ENCODE data around the gene MBOAT2. TPM values are rescaled to one million over a fixed set of nuclear protein-coding genes. Genes with fewer than 3 reads are reported as not detected.

Gene MBOAT2
- polyA plus RNA-seq, 1 donor from 2014 or later: 205 TPM

DNA sequence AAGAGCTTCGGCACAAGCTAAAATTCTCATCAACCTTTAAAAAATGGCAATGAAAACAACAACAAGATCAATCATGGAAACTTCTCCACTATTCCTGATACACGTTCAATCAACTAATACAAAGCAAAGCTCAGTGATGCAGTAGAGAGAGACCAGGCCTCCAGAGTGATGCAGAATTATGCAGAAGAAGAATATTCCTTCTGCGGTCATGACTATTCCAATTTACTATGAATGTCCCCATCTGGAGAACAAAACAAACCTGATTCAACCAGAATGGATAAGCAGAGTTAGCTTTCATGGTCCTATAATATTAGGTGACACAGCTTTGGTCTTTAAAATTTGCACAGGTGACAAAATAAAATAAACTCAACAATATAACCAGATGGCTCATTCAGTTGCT, 12.5 kb upstream of the MBOAT2 start:
- H3F3A ChIP-seq (ENCODE audit: insufficient read depth, low read length, poor library complexity, severe bottlenecking): no peaks in the 10 kb centered on the region
- TF ChIP-seq SMC3 (conservative IDR thresholded peaks at IDR 0.05; ENCODE audit: poor library complexity) (no peak), TAF1 (IDR thresholded peaks at IDR 0.05; ENCODE audit: low read depth) (no peak)
- no peaks in the 10 kb centered on the region for H3K36me3 ChIP-seq (ENCODE audit: insufficient read depth, low read length)

DNA sequence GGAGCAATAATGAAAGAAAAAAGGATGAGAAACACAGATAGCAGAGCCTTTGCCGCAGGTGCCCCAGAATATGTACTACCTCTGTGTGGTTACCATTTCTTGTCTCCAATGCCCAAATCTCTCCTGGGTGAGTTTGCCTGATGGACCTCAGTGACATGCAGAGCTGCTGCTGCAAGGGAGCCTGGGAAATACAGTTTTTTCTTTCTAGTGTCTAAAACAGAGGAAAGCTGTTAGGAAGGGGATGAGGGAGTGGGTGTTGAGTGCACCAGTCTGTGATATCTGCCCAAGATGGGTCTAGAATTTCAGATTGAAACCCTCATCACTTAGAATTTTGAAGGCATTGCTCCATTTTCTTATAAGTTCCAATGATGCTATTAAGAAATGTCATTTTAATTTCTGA, 9.9 kb upstream of the MBOAT2 start:
- H3K79me2 ChIP-seq (replicated peaks; ENCODE audit: insufficient read depth, low read length): no peaks in the 10 kb centered on the region
- H3K9ac ChIP-seq (ENCODE audit: low read length): no peak overlapping the region
- H3K27me3 ChIP-seq (ENCODE audit: insufficient read depth, low read depth, low read length): no peaks in the 10 kb centered on the region
- H3K9me3 ChIP-seq (ENCODE audit: low read length): no peaks in the 10 kb centered on the region
- no peak for TF ChIP-seq POLR2AphosphoS5 (IDR thresholded peaks at IDR 0.05)
- TF ChIP-seq SMC3 (conservative IDR thresholded peaks at IDR 0.05; ENCODE audit: poor library complexity): no peak
- TF ChIP-seq REST (IDR thresholded peaks at IDR 0.05; ENCODE audit: borderline replicate concordance): no peak
- TF ChIP-seq EZH2 (IDR thresholded peaks at IDR 0.05; ENCODE audit: borderline replicate concordance, insufficient read depth, low read length, poor library complexity, severe bottlenecking): no peak
- no peak for TF ChIP-seq EP300 (conservative IDR thresholded peaks at IDR 0.05; ENCODE audit: poor library complexity, severe bottlenecking)
- no peak for TF ChIP-seq MXI1 (conservative IDR thresholded peaks at IDR 0.05; ENCODE audit: poor library complexity, severe bottlenecking)
- TF ChIP-seq, protein P1, sequence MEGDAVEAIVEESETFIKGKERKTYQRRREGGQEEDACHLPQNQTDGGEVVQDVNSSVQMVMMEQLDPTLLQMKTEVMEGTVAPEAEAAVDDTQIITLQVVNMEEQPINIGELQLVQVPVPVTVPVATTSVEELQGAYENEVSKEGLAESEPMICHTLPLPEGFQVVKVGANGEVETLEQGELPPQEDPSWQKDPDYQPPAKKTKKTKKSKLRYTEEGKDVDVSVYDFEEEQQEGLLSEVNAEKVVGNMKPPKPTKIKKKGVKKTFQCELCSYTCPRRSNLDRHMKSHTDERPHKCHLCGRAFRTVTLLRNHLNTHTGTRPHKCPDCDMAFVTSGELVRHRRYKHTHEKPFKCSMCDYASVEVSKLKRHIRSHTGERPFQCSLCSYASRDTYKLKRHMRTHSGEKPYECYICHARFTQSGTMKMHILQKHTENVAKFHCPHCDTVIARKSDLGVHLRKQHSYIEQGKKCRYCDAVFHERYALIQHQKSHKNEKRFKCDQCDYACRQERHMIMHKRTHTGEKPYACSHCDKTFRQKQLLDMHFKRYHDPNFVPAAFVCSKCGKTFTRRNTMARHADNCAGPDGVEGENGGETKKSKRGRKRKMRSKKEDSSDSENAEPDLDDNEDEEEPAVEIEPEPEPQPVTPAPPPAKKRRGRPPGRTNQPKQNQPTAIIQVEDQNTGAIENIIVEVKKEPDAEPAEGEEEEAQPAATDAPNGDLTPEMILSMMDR (IDR thresholded peaks at IDR 0.05; ENCODE audit: poor library complexity, severe bottlenecking): no peak
- TF ChIP-seq TAF1 (IDR thresholded peaks at IDR 0.05; ENCODE audit: low read depth): no peak
- TF ChIP-seq RAD21 (conservative IDR thresholded peaks at IDR 0.05): no peak
- no peak overlapping the region for H2AFZ ChIP-seq (ENCODE audit: low read depth, low read length)
- no peaks in the 10 kb centered on the region for H3F3A ChIP-seq (ENCODE audit: insufficient read depth, low read length, poor library complexity, severe bottlenecking)
- no peak overlapping the region for H3K4me2 ChIP-seq (ENCODE audit: low read length)
- no peak overlapping the region for H3K27ac ChIP-seq (ENCODE audit: low read length)
- no peak overlapping the region for H3K4me3 ChIP-seq (ENCODE audit: low read length)
- H4K20me1 ChIP-seq (ENCODE audit: insufficient read depth): no peaks in the 10 kb centered on the region
- no peaks in the 10 kb centered on the region for H3K9me2 ChIP-seq (ENCODE audit: insufficient read depth, low read length)
- H3K36me3 ChIP-seq (ENCODE audit: insufficient read depth, low read length): no peaks in the 10 kb centered on the region

More for the DNA sequence above, 12.5 kb upstream of the MBOAT2 start:
- no peaks in the 10 kb centered on the region for H3K9me2 ChIP-seq (ENCODE audit: insufficient read depth, low read length)
- H3K27me3 ChIP-seq (ENCODE audit: insufficient read depth, low read depth, low read length): no peaks in the 10 kb centered on the region
- no peak overlapping the region for H3K4me3 ChIP-seq (ENCODE audit: low read length)
- no peak overlapping the region for H2AFZ ChIP-seq (ENCODE audit: low read depth, low read length)
- H3K4me2 ChIP-seq (ENCODE audit: low read length): no peak overlapping the region
- H3K9me3 ChIP-seq (ENCODE audit: low read length): no peaks in the 10 kb centered on the region
- H4K20me1 ChIP-seq (ENCODE audit: insufficient read depth): no peaks in the 10 kb centered on the region
- H3K9ac ChIP-seq (ENCODE audit: low read length): no peak overlapping the region
- no peaks in the 10 kb centered on the region for H3K79me2 ChIP-seq (replicated peaks; ENCODE audit: insufficient read depth, low read length)
- H3K27ac ChIP-seq (ENCODE audit: low read length): no peak overlapping the region

DNA sequence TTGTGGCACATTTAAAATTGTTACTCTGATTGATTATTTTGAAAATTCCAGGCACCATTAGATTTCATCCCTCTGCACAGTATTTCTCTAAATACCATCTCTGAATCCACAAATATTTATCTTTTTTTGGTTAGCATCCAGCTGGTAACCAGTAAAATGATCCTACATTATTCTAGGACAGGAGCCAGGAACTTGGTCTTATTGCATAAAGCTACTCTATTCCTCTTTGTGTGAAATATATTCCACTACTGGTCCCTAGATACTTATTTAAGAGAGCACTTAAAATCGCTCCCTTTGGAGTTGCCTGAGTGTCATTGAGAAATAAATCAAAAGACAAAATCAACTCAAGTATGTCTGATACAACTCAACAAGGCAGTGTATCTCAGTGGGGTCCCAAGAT, 7.4 kb upstream of the MBOAT2 start:
- H3F3A ChIP-seq (ENCODE audit: insufficient read depth, low read length, poor library complexity, severe bottlenecking): no peaks in the 10 kb centered on the region
- H4K20me1 ChIP-seq (ENCODE audit: insufficient read depth): no peaks in the 10 kb centered on the region
- H3K27me3 ChIP-seq (ENCODE audit: insufficient read depth, low read depth, low read length): no peaks in the 10 kb centered on the region
- H3K9me3 ChIP-seq (ENCODE audit: low read length): no peaks in the 10 kb centered on the region
- H3K9me2 ChIP-seq (ENCODE audit: insufficient read depth, low read length): no peaks in the 10 kb centered on the region
- no peaks in the 10 kb centered on the region for H3K36me3 ChIP-seq (ENCODE audit: insufficient read depth, low read length)
- no peak overlapping the region for H2AFZ ChIP-seq (ENCODE audit: low read depth, low read length)
- H3K9ac ChIP-seq (ENCODE audit: low read length): no peak overlapping the region
- no peak overlapping the region for H3K4me2 ChIP-seq (ENCODE audit: low read length)
- H3K27ac ChIP-seq (ENCODE audit: low read length): no peak overlapping the region
- H3K79me2 ChIP-seq (replicated peaks; ENCODE audit: insufficient read depth, low read length): no peaks in the 10 kb centered on the region
- TF ChIP-seq MXI1 (conservative IDR thresholded peaks at IDR 0.05; ENCODE audit: poor library complexity, severe bottlenecking) (no peak), RAD21 (conservative IDR thresholded peaks at IDR 0.05) (no peak), TAF1 (IDR thresholded peaks at IDR 0.05; ENCODE audit: low read depth) (no peak), POLR2AphosphoS5 (IDR thresholded peaks at IDR 0.05) (no peak), REST (IDR thresholded peaks at IDR 0.05; ENCODE audit: borderline replicate concordance) (no peak), EP300 (conservative IDR thresholded peaks at IDR 0.05; ENCODE audit: poor library complexity, severe bottlenecking) (no peak), SMC3 (conservative IDR thresholded peaks at IDR 0.05; ENCODE audit: poor library complexity) (no peak), EZH2 (IDR thresholded peaks at IDR 0.05; ENCODE audit: borderline replicate concordance, insufficient read depth, low read length, poor library complexity, severe bottlenecking) (no peak)
- TF ChIP-seq, protein P1 (IDR thresholded peaks at IDR 0.05; ENCODE audit: poor library complexity, severe bottlenecking): no peak
- no peak overlapping the region for H3K4me3 ChIP-seq (ENCODE audit: low read length)
